NOMO-1 (cell line): Measurements from ENCODE around the gene GAB4.
"Not testable (repeated sequence)": the region's sequence is repeated elsewhere in the genome, so short reads cannot be mapped to it uniquely, and the experiment has no call there.

Source experiments
- DNase-seq, 2 experiments: peaks; one replicate each; lab custom pipeline; 2025; ENCODE audit not compliant: unreplicated experiment in 2 of 2; lab: John Stamatoyannopoulos, UW

Gene GAB4

DNA sequence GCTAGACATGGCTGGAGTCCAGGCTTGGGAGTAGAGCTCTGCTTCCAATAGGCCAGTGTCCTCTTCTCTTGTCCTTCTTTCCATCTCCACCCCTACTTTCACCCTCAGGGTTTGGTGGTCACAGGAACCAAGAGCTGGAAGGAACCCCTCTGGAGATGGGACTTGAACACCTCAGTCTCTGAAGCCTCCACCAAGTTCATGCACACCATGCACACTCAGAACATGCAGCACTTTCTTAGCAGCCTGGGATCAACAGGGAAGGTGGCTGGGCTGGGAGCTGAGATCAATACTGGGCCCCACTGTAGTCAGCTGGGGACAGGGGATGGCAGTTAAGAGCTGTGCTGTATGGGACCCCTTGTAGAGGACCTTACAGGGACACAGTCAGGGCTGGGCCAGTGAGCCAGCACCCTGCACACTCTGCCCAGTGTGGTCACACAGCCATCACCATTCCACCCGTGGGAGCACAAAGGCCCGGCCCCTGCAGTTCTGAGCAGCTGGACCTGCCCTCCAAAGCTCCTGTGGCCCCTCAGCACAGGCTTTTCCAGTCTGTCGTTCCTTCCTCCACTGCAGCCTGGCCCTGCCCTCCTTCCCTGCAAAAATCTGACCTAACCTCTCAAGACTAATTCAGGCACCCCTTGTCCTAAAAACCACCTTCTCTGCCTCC is 47.7 kb downstream of the GAB4 start:
- no peak for DNase-seq

DNA sequence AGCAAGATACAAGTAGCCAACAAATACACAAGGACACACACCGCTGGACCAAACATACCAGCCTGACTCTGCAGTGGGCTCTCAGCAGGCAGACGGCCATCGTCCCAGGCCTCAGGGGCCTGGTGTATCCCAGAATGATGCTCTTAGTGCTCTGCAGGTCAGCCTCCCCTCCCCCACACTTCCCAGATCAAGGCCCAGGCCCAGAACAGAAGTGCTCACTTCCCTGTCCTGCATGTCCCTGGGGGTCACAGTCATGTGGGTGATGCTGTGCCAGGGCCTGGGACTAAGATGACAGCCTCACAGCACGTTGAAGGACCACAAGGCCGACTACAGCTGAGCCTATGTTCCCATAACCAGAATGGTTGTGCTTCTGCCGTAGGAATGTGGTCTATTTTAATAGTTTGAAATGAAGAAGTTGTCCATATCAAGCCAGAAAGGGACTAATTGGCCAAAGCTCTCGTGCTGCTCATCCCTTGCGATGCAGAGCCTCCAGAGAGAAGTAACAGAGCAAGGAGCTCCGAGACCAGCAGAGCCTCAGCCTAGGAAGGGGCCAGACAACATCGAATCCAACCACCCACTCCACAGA is 48.6 kb downstream of the GAB4 start:
- DNase-seq: no peak

DNA sequence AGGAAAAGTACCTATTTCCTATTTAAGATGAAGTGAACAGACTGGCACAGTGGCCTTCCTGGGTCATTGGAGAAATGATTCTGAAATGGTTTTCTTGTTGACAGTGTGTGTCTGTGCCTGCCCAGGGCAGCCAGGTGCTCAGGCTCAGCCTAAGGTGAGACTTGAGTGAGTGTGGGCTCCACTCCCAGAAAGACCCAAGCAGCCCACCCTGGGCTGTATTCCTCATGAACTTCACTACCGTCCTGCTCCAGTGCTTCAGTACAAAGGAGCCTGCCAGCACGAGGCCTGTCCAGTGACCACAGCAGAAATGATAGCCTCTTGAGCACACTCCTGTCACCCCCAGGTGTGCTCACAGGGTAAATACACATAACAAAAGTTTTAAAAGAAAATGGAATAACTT is 49.5 kb downstream of the GAB4 start:
- no peak for DNase-seq

DNA sequence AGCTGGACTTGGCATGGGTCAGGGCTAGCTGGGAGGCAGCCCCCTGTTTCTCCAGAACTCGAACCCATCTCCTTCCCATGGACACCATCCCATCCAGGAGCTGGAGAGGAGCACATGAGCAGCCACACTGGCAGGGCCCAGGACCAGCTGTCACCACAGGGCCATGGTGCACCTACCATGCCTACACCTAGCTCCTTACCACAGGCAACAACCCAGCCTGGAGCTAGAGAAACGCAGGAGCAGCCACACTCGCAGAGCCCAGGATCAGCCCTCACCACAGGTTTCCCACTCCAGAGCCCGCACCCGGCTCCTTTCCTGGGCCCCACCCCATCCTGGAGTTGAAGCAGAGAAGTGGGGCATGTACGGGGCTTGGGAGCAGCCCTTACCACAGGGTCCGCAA is 50.2 kb downstream of the GAB4 start:
- DNase-seq: no peak

DNA sequence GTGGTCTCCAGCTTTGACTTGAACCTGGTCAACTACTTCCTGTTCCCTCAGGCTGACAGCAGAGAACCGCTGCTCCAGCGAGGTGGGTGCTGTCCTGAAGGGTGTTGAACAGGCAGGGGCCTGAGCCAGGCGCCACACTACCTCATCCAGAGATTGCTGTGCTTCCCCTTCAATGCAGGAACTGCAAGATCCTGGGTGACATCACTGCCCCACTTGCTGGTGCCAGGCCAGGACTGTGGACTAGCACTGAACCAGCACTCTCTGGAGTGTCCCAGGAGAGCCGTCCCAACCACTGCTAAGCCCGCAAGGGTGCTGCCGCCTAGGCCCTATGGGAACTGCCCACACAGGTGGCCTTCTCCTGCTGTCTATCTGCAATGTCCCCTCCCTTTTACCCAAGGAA is 51.7 kb downstream of the GAB4 start:
- DNase-seq: no peak

DNA sequence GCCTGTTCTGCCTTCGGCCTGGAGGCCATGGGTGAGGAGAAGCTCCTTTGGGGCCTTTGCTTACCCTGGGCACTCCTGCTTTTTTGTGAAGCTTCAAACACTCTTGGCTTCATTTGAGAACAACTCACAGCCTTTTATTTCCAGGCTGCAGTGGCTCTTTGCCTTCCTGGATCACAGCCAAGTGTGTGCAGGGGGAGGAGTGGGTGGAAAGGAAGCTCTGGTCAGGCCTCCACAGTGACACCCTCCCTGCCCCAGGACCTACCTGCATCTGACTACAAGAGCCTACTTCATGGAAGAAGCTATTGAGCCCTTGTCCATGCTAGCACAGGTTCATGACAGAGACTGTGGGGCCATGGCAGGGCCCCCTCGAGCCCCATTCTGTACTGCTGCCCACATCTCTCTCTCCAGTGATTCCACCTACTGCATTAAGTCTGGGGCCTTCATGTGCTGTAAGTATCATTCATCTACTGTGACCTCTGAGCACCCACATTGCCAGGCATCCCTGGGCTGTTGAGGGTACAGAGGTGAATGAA is 52.3 kb downstream of the GAB4 start:
- DNase-seq: no peak

DNA sequence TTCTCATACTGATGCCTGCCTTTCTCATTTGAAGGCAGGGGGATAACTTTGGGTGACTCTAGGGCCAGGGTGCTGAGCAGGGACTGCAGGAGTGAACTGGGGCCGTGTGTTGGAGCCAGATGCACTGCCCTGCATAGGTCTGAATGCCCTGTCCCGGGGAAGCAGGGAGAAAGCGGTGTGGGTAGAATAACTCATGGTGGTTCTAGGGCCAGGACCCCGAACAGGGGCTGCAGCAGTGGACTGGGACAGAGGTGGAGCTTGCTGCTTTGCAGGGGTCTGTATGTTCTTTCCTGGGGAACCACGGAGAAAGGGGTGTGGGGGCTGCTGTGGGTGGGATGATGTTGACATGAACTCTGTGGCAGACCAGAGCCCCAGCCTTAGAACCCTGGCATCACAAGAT is 52.9 kb downstream of the GAB4 start:
- no peak for DNase-seq

DNA sequence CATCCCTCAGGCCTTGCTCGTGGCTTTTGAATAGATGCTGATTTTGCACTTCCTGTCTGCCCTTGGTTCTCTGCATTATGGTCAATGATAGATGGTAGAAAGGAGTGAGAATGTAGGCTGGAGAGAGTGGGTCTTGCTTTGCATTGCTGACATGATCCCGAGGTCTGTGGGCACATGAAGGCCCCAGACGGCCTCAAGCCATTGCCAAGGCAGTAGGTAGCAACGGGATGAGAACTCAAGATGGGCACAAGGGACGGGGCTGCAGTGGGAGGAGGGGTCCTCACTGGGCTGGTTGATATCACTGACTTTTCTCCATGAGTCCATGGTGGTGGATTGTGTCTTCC is 54.0 kb downstream of the GAB4 start:
- no peak for DNase-seq

DNA sequence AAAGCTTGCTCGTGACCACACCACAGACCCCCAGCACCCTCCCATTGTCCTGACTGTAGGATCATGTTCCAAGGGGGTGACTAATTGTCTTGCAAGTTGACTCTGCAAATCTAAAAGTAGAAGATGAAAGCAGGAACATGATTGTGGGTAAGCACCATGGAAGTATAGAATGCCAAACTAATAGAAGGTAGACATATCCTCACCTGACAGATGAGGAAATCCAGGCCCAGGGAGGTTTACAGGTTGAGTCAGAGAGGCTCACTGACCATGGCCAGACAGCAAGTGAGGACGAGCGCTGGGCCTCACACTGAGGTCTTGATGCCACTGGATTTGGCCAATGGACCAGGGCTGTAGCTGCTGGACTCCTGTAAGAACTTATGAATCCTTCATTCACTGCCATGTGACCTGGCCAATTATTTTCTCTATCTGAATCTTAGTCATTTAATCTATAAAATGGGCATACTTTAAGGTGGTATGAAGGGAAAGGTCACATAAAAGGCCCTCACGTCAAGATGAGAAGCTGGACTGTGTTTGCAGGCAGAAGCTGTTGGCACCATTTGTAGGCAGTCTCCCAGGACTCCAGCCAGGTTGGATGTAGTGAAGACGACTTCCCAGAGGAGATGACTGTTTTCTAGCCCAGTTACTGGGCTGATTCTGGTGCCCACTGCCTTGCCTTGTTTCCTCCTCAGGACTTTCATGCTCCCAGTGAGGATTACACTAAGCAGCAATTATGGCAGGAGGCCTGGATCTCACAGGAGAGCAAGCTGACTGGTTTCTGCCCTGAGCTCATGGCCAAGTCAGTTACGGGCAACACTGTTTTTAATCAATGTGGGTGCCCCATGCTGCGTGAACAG is 54.6 kb downstream of the GAB4 start:
- no peak for DNase-seq

DNA sequence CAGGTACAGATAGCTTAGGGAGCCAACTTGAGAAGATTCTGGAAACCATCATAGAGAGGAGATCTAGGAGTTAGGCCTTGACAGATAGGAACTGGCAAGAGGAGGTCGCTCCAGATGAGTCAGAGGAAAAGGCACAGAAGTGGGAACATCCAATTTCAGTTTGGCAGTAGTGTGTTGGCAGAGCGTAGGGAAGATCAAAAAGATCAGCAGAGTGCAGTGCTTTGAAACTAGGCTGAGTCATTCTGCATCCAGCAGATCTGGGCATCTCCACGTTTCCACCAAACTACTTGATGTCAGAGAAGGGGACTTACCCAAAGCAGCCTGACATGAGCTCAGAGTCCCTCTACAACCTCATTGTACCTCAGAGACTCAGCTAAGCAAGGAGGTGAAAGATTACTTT is 58.5 kb downstream of the GAB4 start:
- no peak for DNase-seq

DNA sequence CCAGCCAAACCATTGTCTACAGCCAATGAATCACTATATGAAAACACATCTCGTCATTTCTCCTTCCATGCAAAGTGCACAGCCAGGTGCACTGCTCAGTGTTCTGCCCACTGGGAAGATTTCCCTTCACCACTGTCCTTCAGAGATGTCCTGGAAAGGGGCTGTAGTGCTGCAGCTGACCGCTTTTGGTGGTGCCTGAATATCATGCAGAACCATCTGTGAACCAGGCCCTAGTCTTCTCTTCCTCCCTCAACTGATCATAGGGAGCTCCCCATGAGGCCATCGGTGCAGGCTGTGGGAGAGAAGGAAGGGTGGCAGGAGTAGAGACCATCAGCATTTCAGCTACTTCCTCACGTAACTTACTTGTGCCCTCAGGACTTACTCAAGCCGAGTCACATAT is 70.2 kb downstream of the GAB4 start:
- DNase-seq: no peak

DNA sequence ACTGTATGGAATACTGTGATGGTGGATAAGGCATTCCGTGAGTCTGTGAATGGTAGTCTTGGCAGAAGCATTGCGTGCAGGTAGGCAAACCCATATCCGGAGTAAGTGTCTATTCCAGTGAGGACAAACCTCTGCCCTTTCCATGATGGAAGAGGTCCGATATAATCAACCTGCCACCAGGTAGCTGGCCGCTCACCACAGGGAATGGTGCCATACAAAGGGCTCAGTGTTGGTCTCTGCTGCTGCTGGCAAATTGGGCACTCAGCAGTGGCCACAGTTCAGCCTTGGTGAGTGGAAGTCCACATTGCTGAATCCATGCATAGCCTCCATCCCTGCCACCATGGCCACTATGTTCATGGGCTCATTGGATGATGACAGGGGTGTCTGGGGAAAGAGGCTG is 70.8 kb downstream of the GAB4 start:
- DNase-seq: not testable (repeated sequence)

DNA sequence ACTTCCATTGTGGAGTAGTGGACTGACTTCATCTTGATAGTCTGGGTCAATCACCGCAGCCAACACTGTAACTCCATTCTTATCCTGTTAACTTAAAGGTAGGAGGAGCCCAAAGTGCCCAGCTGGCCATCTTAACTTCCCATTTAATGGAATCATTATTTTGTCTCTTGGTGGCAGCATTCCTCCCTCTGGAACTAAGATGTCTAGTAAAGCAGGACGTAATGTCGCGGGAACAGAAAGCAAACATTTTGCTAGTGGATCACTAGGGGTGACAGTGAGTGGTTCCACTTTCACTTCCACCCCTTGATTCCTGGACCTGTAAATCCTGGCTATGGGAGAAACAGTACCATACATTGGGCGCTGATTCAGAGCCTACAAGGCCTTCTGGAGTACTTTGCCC is 71.4 kb downstream of the GAB4 start:
- no peak for DNase-seq

DNA sequence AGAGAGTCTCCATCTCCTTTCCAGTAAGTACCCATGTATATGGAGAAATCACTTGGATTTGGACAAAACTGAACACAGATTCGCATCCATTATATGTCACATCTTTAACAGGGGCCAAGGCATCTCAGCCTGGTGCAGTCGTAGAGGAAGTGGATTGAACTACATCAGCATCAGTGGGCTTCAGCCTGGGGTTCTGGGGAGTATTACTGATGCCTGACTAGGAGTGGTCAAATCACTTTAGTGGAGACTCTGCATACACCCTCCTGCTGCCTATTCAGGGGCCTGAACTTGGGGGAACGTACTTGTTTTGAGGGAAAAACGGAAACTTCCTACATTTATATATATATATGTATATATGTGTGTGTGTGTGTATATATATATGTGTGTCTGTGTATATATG is 72.8 kb downstream of the GAB4 start:
- no peak for DNase-seq

DNA sequence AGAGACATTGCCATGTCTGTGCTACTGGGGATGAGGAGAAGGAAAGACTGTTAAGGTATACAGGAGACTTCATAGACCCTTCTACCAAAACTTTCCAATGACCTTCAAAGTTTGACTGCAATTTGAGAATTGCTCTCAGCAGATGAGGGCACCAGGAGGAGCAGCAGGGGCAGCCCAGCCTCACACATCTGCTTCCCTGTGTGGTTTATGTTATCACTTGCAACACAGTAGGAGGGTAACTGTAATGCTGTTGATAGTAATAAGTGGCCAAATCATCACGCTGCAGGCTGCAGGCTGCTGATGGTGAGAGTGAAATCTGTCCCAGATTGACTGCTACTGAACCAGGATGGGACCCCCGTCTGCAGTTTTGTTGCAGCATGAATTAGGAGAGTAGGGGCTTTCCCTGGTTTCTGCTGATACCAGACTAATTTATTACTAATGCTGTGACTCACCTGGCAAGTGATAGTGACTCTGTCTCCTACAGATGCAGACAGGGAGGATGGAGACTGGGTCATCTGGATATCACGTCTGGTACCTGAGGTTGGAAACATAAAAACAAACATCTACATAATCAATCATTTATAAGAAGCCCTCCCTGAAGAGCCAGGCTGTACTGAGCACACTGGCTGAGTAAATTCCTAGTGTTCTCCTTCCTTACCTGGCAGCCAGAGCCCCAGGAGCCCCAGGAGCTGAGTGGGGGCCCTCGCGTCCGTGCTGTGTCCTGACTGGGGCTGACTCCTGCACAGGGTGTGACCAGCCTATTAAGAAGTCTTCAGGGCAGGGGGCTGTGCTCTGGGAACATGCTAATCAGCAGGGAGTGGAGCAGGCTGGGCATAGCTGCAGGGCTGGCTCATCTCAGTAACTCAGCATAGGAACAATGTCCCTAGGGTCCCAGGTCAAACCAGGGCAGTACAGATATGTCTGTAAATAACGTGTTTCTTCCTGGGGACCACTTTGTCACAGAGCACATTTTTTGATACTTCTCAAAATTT is 74.4 kb downstream of the GAB4 start:
- DNase-seq: no peak

DNA sequence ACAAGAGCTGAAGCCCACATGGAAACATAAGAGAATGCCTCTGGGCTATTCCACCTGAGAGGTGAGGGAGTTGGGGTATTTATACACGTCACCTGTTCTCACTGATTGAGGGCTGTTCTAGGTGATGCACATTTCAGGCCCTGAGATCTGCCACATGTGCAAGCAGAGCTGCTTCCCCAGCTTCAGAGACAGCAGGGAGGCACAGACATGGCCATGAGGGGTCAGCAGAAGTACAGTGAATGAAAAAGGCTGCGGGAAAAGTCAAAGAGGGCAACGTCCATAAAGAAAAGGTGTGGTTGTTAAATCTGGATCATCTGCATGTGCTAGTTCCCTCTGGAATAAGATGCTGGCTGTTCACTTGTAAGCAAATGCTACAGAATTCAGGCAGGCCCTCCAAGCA is 75.4 kb downstream of the GAB4 start:
- DNase-seq: no peak

DNA sequence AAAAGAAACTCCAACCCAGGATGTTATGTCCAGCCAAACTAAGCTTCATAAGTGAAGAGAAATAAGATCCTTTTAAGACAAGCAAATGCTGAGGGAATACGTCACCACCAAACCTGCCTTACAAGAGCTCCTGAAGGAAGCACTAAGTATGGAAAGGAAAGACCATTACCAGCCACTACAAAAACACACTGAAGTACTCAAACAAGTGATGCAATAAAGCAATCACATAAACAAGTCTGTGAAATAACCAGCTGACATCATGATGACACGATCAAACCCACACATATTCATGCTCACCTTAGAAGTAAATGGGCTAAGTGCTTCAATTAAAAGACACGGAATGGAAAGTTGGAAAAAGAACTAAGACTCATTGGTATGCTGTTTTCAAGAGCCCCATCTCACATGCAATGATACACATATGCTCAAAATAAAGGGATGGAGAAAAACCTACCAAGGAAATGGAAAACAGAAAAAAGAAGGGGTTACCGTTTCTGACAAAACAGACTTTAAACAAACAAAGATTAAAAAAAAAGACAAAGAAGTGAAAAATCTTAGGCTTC is 82.5 kb downstream of the GAB4 start:
- DNase-seq: no peak

DNA sequence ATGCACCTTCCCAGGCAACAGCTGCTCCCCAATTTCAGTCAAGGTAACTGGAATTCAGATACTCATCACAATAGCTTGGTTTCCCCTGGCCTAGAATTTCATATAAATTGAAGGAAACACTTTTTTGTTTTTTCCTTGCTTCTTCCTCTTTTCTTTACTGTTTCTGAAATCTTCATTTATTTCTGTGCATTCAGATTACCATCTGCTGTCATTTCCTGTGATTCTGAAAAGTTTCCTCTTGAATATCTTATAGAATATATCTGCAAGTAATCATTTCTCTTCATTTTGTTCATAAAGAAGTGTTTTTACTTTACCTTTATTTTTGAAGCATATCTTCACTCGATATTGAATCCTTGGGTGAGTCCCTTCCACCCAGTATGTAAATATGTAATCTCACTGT is 85.3 kb downstream of the GAB4 start:
- DNase-seq: no peak

DNA sequence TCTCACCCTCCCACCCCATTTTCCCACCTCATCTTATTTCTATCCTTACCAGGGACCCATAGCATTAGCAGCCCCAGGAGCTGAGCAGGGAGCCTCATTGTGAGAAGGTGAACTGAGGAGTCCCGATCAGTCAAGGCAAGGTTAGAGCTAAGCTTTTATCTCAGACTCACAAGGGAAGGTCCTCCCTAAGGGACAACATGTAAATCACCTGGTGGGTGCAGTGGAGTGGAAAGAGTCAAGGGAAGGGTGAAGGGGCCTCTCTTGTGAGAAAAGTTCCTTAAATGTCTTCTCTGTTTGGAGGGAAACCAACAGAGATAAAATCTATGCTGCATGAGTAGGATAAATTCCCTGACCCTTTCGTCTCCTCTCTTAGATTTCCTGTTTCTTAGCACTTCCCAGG is 85.9 kb downstream of the GAB4 start:
- DNase-seq: no peak
